ENCODE results near the gene DHTKD1. TPM values are rescaled to one million over a fixed set of nuclear protein-coding genes. Genes with fewer than 3 reads are reported as not detected.

Gene DHTKD1
- total RNA-seq, 1 experiment from 2014 or later = 53.2 TPM

- Mint-ChIP-seq H3K27me3 (ENCODE audit: low read depth) (no peaks in the 10 kb centered on the region), H3K36me3 (ENCODE audit: insufficient read depth in 1 of 3, low read depth in 3 of 3) (peaks cover 12 to 41% (median 29%) of the 10 kb centered on the region in 3 experiments; a peak in 6 of 7 replicates), H3K4me3 (no peak overlapping the region), H3K4me1 (peaks cover 8 to 10% of the 10 kb centered on the region in 2 experiments), H3K9me3 (no peaks in the 10 kb centered on the region), H3K27ac (no peak overlapping the region)
- H3K27ac ChIP-seq (ENCODE audit: insufficient read length, low read depth, low read length) = no peak overlapping the region
- peaks cover 9% of the 10 kb centered on the region; the same call in 1 of the 2 replicates for H3K79me2 ChIP-seq (ENCODE audit: insufficient read depth, low read length)
- H3K9ac ChIP-seq (ENCODE audit: extremely low read depth, insufficient read length, low read length) = no peak overlapping the region
- no peak overlapping the region for H2AK5ac ChIP-seq (ENCODE audit: insufficient read length, low read length)
- no peak overlapping the region for H3T11ph ChIP-seq (ENCODE audit: low read length)
- no peak overlapping the region for H2BK20ac ChIP-seq (ENCODE audit: low read depth, low read length, poor library complexity, severe bottlenecking)
- H3K9me3 ChIP-seq (ENCODE audit: control insufficient read depth, low read depth, low read length) = no peaks in the 10 kb centered on the region
- no peaks in the 10 kb centered on the region for H3K23me2 ChIP-seq (ENCODE audit: insufficient read length, low read depth, low read length, poor library complexity, severe bottlenecking)
- H3K4me1 ChIP-seq (ENCODE audit: insufficient read depth, low read length) = no peaks in the 10 kb centered on the region
- H3K23ac ChIP-seq (ENCODE audit: insufficient read length, low read depth, low read length) = no peak overlapping the region
- no peak overlapping the region for H4K91ac ChIP-seq (ENCODE audit: insufficient read length, low read depth, low read length)
- H3K14ac ChIP-seq (ENCODE audit: insufficient read depth, low read length) = no peak overlapping the region
- H3K56ac ChIP-seq (ENCODE audit: insufficient read length, low read depth, low read length) = no peak overlapping the region
- no peak for DNase-seq
- H4K5ac ChIP-seq (ENCODE audit: insufficient read length, low read depth, low read length) = no peak overlapping the region
- peaks cover 5% of the 10 kb centered on the region for H3K79me1 ChIP-seq (ENCODE audit: insufficient read depth, low read depth, low read length, poor library complexity, severe bottlenecking)
- no peak overlapping the region for H2BK5ac ChIP-seq (ENCODE audit: insufficient read length, low read length)
- TF ChIP-seq CTCF (conservative IDR thresholded peaks at IDR 0.05) = no peak
- WGBS (ENCODE audit: extremely low coverage, insufficient read length, low lambda C conversion rate) = no CpG with 5 or more reads among the region's 3 CpGs
- H4K8ac ChIP-seq (replicated peaks; ENCODE audit: insufficient read length, low read depth, low read length) = no peak overlapping the region
- no peak overlapping the region for H3K4me2 ChIP-seq (ENCODE audit: insufficient read depth, insufficient read length, low read length)
- H4K20me1 ChIP-seq (ENCODE audit: control insufficient read depth, insufficient read depth, insufficient read length) = no peaks in the 10 kb centered on the region
- H2BK15ac ChIP-seq (ENCODE audit: low read depth, low read length) = no peak overlapping the region
- H3K27me3 ChIP-seq (ENCODE audit: insufficient read depth, low read length) = no peaks in the 10 kb centered on the region
- H3K18ac ChIP-seq (ENCODE audit: insufficient read length, low read depth, low read length) = no peak overlapping the region
- H2BK12ac ChIP-seq (ENCODE audit: insufficient read length, low read depth, low read length) = no peak overlapping the region
- H2AFZ ChIP-seq (ENCODE audit: low read length) = no peak overlapping the region
- H2BK120ac ChIP-seq (ENCODE audit: low read depth, low read length, poor library complexity, severe bottlenecking) = no peak overlapping the region
- no peak overlapping the region for H3K4ac ChIP-seq (ENCODE audit: low read depth, low read length)
Measured at GRCh38 chr10:12036073-12036655, 32.6 kb upstream of the DHTKD1 start.
